Hematopoietic multipotent progenitor cell treated with erythropoietin and hydrocortisone succinate and interleukin-3 and kit ligand, for 15 days (in vitro differentiated cells): Measurements from ENCODE around the gene SLC27A1.
"Not testable (repeated sequence)": the region's sequence is repeated elsewhere in the genome, so short reads cannot be mapped to it uniquely, and the experiment has no call there.

ENCODE experiments used
- DNase-seq: peaks from one replicate; pipeline ENCODE4 v3.0.0-alpha.2; 2015; ENCODE audit warnings: low spot score

Gene SLC27A1

DNA sequence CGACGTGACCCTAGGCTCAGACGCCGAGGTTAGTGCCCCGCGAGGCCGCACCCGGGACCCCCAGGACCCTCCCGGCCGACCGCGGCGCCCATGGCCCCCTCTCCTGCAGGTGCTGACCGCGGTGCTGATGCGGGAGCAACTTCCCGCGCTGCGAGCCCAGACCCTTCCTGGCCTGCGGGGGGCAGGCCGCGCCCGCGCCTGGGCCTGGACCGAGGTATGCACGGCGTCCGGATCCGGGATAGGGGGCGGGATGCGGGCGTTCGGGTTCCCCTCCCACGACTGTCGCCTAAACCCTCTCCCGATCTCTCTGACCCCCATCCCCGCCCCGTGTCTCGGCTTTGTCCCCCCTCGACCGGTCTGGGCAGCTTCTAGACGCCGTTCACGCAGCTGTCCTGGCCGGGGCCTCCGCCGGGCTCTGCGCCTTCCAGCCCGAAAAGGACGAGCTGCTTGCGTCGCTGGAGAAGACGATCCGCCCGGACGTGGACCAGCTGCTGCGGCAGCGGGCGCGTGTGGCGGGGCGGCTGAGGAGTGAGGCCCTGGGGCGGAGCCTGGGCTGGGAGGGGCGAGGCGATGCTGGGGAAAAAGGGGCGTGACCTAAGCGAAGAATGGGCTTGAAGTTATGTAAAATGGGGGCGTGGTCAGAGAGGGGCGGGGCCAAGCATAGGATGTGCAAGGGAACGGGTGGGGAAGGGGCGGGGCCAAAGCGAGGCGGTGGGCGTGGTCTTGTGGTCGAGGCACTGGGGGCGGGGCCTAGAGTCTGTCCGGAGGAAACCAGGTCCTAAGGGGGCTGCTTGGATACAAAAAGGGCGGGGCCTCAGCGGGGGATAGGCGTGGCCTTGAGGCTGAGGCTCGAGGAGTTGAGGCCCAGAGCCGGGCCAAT lies 69.2 kb downstream of the SLC27A1 start:
- peak; percentile 91 for DNase-seq

DNA sequence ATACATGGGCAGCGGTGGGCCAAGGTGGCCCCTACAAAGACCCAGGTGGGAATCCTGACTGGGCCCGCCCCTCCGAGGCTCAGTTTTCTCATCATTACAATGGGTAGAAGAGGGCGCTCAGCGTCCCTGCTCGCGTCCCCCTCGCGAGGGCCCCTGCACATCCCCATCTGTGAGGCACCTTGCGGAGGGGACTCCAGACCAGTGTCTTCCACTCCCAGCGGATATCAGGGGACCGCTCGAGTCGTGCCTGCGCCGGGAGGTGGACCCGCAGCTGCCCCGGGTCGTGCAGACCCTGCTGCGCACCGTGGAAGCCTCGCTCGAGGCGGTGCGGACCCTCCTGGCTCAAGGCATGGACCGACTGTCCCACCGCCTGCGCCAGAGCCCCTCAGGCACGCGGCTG lies 69.8 kb downstream of the SLC27A1 start:
- no peak for DNase-seq

DNA sequence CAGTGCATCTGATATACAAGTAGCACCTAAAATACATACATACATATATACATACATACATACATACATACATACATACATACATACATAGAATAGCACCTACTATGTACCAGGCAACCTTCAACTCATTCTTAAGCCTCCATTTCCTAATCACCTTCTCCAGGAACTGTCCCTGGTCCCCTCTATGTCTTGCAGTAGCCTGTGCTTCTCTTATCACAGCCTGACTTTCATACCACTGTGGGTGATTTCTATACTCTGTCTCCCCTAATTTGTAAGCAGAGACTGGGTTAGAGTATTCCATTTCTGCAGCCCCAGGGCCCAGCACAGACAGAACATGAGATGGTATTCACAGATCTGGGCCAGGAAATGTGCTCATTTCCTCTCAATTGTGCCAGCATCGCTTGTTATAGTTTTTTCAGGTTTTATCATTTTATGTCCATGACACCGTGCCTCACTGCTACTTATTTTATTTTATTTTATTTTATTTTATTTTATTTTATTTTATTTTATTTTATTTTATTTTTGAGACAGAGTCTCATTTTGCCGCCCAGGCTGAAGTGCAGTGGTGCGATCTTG lies 70.9 kb downstream of the SLC27A1 start:
- DNase-seq, result no peak

DNA sequence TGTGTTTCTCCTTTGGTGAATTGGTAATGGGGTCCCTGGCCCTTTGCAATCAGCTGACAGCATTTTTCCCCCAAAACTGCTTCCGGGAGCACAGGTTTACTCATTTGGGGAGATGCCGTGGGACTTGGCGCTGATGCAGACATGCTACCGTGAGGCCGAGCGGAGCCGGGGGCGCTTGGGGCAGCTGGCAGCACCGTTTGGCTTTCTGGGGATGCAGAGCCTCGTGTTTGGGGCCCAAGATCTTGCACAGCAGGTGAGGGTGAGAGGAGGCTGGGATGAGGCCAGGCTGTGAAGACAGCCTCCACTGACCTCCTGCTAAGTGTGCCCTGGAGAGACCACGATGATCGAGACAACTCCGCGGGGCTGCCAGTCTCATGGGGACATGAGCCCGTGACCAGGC lies 71.7 kb downstream of the SLC27A1 start:
- no peak for DNase-seq

DNA sequence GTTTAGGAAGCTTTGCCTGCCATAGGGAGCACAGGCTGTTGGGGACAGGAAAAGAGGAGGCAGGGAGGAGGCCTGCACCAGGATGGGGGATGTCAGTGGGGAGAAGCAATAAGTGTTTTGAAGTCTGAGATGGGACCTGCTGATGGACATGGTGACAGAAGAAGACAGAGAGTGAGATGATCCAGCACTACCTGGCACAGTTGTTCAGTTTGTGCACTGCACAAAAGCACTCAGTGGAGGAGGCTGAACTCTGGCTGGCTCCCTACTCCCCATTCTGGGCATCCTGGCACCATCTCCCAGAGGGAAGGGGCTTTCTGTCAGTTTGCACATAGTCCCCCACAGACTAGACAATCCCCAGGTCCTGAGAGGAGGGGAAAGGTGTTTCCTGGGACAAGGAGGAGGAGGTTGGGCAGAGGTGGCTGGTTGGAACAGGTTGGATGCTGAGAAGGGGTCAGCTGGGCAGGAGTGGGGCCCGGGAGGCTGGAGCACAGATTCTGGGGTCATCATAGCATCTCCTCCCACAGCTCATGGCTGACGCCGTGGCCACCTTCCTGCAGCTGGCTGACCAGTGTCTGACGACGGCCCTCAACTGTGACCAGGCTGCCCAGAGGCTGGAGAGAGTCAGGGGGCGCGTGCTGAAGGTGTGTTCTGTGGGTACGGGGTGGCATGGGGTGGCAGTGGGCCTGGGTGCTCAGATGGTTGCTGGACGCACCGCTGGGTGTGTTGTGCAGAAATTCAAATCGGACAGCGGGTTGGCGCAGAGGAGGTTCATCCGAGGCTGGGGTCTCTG lies 72.7 kb downstream of the SLC27A1 start:
- no peak for DNase-seq

DNA sequence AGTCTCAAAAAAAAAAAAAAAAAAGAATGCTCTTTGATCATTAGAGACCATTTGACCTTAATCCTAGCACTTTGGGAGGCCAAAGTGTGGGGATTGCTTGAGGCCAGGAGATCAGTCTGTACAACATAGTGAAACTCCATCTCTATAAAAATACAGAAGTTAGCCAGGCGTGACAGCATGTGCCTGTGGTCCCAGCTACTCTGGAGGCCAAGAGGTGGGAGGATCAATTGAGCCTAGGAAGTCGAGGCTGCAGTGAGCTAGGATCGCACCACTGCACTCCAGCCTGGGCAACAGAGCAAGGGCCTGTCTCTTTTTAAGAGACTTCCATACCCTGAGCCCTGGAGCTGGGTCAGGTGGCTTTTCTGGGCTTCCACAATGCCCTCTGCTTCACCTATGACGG lies 73.7 kb downstream of the SLC27A1 start:
- no peak for DNase-seq

DNA sequence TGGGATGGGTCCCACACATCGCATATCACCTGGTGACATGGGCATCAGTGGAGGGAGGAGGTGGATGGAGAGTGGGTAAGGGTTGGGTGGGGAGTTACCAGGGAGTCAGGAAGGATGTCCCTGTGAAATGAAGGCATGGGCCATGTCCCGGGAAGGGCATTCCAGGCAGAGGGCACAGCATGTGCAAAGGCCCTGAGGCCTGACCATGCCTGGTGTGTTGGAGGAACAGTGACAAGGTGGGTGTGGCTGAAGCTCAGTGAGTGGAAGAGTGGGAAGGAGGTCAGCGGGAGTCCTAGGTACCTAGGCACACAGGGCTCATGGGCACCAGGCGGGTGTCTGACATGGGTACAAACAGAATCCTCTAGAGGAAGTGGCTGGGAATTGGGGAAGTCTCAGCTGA lies 74.1 kb downstream of the SLC27A1 start:
- DNase-seq, result no peak

DNA sequence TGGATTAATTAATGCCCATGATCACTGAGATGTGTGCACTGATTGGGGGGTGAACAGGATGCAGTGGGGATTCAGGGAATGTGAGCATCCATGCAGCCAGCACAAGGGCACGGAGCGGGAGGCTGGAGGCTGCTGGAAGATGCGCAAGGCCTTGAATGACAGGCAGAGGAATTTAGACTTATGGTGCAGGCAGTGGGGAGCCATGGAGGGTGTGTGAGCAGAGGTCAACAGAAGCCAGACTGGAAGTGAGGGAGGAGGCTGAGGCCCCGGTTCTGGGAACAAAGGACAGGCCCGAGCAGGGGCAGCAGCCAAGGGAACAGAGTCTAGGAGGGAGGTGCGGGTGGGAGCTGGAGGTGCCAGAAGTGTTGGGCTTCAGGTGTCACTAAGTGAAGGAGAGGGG lies 77.8 kb downstream of the SLC27A1 start:
- DNase-seq, result no peak

DNA sequence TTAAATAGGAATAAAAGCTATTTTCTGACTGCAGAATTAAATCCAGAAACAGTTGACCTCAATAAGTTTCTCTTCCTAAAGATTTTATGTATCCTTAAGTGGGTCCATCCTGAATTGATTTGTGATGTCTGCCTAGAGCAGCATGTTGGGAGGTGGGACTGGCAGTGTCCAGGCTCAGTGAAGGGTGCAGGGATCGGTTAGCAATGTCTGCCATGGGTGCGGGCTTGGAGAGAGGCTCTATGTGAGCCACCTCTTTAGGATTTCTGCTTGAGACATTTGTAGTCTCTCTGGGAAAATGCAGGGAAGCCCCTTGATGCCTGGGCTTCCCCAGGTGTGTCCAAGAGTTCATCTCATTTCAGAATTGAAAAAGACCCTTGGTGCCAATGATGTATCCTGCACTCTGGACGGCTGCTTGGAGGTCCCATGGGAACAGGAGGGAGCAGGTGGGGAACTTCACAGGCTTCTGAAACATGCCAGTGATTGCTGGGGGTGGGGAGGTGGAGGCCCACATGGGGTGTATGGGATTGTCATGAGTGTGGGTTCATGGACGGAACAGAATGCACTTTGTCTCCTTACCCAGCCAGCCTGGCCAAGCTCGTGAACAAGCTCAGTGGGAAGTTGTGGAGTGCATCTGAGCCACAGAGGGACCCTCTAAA lies 78.9 kb downstream of the SLC27A1 start:
- DNase-seq, result no peak

DNA sequence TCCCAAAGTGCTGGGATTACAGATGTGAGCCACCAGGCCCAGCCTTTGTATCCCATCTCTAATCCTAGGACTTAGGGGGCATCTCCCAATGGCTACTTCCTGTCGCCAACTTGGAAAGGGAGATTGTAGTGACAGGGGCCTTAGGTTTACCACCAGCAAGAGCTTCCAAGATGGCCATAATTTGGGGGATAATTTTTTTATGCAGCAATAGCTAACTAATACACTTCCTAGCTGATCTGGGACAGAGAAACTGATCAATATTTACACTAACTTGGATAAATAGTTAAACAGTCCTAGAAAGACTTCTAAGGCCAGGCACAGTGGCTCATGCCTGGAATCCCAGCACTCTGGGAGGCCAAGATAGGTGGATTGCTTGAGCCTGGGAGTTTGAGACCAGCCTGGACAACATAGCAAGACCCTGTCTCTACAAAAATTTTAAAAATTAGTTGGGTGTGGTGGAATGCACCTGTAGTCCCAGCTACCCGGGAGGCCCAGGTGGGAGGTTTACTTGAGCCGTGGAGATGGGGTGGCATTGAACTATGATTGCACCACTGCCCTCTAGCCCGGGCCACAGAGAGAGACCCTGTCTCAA lies 79.8 kb downstream of the SLC27A1 start:
- no peak for DNase-seq

DNA sequence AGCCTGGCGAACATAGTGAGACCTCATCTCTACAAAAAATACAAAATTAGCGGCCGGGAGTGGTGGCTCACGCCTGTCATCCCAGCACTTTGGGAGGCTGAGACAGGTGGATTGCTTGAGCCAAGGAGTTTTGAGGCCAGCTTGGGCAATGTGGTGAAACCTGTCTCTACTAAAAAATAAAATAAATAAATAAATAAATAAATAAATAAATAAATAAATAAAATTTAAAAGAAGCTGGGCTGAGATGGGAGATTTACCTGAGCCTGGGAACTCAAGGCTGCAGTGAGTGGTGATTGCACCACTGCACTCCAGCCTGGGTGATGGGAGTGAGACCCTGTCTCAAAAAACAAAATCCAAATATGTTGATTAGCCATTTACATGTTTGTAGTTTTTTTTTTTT lies 82.4 kb downstream of the SLC27A1 start:
- not testable (repeated sequence) for DNase-seq

DNA sequence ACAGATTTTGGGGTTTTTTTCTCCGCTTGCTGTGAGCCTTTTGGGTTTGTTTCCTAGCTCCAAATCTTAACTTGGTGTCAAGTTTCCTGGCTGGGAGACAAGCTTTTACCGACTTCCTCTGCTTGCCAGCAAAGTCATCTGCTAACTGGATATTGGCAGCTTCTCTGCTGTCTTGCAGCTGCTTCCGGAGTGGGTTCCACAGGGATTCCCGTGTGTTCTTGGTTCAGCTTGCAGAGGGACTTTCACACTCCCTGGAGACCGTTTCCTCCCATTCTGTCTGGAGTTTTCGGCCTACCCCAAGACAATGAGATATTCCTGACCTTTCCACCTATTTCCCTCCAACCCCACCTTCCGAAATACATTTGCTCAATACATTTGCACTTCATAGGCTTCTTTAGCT lies 82.9 kb downstream of the SLC27A1 start:
- DNase-seq, result no peak

DNA sequence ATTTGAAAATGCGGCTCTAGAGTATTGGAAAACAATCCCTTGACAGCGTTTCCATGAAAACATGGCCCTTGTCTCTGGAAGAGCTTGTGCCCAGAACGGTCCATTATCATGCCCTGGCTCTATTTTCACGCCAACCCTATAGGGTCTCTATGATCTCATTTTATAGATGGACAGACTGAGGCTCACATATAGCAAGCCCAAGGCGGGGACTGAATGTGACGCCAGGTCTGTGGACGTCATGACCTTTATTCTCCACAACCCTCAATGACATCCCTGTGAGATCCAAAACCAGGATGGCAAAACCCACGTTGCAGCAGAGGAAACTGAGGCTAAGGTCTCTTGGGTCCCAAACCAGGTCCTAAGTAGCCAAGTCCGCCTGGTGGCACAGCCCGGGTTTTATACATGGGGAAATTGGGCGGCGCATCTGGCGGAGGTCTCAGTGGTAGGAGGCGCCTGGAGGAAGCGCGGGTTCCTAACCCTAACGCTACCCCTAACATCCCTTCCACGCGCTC lies 84.7 kb downstream of the SLC27A1 start:
- no peak for DNase-seq

DNA sequence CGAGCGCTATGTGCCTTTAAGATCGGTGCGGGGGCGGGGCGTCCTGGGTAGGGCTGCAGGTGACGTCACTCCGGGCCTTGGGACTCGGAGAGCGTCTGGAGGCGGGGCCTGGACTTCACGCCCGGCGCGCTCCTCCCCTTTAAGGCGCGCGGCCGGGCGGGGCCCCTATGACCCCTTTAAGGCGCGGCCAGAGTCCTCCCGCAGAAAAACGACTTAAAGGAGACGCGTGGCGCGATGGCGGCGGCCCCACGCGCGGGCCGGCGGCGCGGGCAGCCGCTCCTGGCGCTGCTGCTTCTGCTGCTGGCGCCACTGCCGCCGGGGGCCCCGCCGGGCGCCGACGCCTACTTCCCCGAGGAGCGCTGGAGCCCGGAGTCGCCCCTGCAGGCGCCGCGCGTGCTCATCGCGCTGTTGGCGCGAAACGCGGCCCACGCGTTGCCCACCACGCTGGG lies 85.2 kb downstream of the SLC27A1 start, which contains the start of gene COLGALT1:
Gene COLGALT1, plus strand, starts transcription at position 170 of the 449 bp plus-strand sequence. Its CDS starts 65 bp downstream, at position 235.
- DNase-seq, result peak; percentile 100
